ENCODE data around the gene MTA3.
A peak's percentile ranks its signal among the peaks of the same experiment; 100 is the strongest.
"Not testable (repeated sequence)": the region's sequence is repeated elsewhere in the genome, so short reads cannot be mapped to it uniquely, and the experiment has no call there.

Gene MTA3

DNA sequence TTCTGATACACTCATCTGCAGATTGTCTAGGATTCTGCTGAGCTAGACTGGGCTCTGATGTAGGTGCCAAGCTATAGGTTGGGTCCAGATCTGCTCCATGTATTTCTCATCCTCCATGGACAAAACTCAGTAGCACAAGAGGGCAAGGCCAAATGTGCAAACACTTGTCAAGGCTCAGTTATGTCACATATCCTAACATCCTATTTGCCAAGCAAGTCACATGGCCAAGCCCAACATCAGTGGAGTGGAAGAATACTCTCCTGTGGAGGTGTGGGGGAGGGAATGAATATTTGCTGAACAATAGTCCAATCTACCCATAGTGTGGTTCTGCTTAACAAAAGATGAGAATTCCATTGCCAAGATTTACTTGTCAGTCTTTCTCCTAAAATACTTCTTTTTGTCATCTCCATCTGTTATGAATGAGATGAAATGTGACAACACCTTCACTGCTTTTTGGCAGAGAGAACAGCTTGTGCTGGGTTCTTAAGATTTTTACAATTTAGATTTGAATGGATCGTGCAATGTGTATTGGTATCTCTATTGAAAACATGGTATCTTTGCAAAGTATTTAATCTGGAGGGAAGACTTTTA lies 105.7 kb downstream of the MTA3 start:
- peak; percentile 47 for DNase-seq

DNA sequence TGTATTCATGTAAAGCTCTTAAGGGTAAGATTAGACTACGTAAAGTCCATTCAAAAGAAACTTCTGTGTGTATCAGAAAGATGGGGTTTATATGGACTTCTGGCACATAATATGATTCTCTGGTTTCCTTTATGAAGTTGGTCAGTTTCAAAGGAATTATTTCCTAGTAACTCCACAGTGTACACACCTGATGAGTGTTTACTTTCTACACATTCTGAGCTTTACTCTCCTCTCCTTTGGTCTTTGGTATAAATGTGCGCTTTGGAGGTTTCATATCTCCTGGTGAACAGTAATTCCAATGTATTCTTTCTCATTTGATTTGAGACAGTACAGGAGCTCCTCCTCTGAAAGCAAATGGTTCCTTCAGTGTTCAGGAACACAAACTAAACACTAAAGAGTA lies 107.4 kb downstream of the MTA3 start:
- DNase-seq, result peak; percentile 46

- no peak for DNase-seq
Observed at GRCh38 chr2:42685303-42685702, 116.9 kb downstream of the MTA3 start.

- DNase-seq, result no peak
Observed at GRCh38 chr2:42693013-42693615, 124.7 kb downstream of the MTA3 start.

- DNase-seq, result no peak
Observed at GRCh38 chr2:42693688-42694479, 125.5 kb downstream of the MTA3 start.

DNA sequence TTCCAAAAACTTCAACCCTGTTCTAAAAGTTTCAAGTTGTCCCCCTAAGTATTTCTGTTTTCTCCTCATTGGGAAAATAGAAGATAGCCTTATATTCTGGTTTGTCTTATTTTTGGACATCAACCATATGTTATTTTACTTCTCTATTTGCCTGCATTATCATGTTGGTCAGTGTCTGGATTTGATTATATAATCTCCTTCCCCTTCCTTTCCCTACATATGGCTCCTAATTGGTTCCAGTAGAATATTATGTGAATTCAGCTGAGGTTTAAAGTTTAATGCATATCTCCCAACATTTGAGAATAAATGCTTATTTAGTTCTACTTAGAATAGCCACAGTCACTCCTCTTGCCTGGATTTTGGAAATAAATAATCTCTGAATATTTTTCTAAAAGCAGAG lies 128.6 kb downstream of the MTA3 start:
- no peak for DNase-seq

DNA sequence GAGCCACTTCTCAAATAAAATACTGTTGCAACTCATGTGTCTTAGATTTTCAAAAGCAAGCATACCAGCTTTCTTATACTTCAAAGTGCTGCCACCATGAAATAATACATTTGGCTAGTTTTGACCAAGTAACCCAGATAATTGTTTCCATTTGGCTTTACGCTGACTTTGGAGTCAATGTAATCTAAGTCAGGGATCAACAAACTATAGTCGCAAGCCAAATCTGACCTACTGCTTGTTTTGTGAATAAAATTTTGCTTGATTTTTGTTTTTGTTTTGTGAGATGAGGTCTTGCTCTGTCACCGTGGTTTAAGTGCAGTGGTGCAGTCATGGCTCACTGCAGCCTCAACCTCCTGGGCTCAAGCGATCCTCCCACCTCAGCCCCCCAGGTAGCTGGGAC lies 130.5 kb downstream of the MTA3 start:
- DNase-seq, result no peak

DNA sequence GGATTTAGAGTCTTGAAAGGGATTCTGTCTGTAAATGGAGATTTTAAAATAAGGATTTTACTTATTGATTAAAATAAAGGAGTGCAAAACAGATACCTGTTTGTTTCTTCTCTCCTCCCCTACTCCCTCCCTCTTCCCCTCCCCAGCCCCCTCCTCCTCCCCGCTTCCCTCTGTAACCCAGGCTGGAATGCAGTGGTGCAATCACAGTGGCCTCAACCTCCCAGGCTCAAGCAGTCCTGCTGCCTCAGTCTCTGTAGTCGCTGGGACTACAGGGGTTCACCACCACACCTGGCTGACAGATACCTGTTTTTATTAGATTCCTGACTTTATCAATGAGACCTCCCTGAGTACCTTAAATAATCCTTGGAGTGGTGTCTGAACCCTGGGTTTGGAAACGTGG lies 138.4 kb downstream of the MTA3 start:
- no peak for DNase-seq

DNA sequence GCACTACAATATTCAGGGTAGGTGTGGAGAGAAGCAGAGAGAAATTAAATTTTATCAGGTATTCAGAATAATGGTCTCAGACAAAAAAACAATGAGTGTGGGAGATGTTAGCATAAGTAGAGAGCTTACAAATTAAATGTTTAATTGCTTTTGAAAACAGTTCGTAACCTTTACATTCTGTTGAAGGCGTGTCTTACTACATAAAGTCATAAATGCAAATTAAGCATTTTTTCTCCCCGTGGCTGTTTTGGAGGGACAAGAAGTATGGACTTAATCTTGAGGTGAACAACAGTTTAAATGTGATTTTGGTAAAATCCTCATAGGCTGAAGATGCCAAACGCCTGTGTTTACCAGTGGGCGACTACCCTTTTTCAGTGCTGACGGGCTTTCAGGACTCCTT lies 139.7 kb downstream of the MTA3 start:
- no peak for DNase-seq

DNA sequence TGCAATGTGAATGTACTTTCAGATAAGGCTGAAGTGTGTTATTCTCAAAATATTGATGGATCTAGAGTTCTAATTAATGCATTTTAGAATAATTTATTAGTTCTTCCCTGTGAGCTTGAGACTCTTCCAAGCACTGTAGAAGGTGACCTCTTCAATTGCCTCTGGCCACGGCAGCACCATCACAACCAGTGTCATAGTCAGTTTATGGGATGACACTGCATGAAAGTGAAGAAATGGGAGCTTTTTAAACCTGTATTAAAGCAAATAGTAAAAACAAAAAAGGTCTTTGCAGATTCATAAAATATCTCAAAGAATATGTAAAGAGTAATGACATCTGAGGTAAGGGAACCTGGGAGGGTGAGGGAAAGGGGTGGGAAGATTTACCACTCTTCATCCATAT lies 143.5 kb downstream of the MTA3 start:
- no peak for DNase-seq

GRCh38 chr2:42712934-42713333 lies 144.5 kb downstream of the MTA3 start:
- DNase-seq, result no peak

DNA sequence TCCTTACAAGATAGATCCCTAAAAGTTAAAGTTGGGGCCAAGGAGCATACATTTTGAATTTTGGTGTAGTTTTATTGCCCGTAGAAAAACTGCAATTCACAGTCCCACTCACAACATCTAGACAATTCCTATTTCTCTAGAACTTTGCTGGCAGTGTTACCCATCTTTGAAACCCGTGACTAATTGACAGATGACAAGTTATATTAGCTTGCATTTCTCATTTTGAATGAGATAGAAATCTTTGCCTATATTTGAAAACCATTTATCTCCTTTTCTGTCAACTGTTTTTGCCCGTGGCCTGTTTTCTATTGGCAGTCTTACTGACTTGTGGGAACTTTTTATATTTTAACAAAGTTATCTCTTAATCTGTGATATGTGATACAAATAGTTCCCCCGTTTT lies 145.5 kb downstream of the MTA3 start:
- no peak for DNase-seq

DNA sequence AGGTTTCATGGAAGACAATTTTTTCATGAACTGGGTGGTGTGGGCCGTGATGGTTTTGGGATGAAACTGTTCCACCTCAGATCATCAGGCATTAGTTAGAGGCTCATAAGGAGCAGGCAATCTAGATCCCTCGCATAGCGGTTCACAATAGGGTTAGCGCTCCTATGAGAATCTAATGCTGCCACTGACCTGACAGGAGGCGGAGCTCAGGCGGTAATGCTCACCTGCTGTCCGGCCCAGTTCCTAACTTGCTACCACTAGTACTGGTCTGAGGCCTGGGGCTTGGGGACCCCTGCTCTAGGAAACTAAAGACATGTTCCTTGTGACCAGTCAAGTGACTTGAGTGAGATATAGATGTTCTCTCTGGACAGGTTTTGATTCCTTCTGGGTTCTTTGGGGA lies 146.3 kb downstream of the MTA3 start:
- DNase-seq, result no peak

DNA sequence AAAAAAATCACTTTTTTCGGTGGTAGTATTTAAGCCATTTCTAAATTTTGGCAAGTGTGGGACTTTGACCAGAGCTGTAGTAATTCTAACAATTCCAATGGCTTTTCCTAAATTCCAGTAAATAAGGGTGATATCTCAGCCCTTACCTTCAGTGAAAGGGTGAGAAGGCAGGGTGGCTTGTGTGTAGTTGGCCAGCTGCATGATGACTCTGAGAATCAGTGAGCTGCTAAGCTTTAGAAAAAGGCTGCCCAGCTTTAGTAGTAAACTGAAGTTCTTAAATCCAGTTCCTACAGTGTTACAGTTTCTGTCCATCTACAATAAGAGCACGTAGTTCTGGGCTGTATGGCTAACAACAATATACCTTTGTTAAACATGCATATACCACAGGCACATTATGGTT lies 153.5 kb downstream of the MTA3 start:
- DNase-seq, result no peak

- DNase-seq, result peak; percentile 60
Observed at GRCh38 chr2:42722320-42723190, 154.1 kb downstream of the MTA3 start.

DNA sequence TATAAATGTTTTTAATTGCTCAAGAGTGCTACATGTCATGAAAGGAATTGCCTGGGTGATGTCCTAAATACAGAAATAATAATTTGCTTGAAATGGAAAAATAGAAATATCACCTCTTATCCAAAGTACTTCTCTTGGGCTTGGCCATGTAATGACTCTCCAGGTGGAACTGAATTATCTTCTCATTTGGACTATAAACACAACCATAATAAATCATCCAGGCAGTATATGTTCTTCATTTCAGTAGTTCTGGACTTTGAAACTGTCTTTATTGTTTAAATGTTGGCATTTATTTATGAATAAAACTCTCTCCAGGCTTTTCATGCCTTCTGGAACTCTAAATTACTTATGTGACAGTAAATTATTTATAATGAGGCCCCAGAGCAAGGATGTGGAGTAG lies 155.0 kb downstream of the MTA3 start:
- DNase-seq, result no peak

DNA sequence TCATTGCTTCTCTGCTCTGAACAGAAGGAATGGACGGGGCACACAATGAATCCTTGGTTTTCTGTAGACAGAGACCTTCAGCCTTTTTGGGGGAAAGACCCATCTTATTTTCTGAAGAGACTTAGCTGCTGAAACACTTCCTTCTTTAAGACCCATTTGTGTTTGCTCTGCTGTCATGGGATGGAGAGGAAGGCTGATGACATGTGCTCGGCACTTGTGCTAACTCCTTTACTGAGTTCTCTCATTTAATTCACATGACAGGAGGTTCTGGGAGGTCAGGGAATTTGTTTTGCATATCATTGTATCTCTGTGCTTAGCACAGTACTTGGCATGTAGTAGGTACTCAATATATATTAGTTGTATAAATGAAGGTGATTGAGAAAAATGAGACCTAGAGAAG lies 156.5 kb downstream of the MTA3 start:
- no peak for DNase-seq

DNA sequence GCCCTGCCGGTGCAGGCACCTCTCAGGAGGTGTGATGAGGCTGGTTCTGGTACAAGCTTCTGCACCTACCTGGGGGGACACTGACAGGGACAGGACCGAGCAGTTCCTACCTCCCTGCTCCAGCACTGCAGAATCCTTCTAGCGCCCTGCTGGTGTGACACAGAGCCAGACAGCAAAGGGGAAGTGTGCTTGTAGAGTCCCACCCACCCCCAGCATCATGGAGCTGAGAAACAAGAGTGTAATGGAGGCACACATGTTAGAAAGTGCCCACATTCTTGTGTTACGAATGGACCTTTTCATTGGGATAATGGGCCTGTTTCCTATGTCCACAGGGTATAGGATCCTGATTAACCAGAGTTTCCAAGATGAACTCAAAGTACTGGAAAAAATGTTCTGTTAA lies 157.2 kb downstream of the MTA3 start:
- no peak for DNase-seq

- DNase-seq, result no peak
Observed at GRCh38 chr2:42726680-42727079, 158.2 kb downstream of the MTA3 start.

DNA sequence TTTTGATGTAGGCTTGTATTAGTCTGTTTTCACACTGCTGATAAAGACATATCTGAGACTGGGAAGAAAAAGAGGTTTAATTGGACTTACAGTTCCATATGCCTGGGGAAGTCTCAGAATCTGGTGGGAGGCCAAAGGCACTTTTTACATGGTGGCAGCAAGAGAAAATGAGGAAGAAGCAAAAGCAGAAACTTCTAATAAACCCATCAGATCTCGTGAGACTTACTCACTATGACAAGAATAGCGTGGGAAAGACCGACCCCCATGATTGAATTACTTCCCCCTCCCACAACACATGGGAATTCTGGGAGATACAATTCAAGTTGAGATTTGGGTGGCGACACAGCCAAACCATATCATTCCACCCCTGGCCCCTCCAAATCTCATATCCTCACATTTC lies 162.9 kb downstream of the MTA3 start:
- not testable (repeated sequence) for DNase-seq

DNA sequence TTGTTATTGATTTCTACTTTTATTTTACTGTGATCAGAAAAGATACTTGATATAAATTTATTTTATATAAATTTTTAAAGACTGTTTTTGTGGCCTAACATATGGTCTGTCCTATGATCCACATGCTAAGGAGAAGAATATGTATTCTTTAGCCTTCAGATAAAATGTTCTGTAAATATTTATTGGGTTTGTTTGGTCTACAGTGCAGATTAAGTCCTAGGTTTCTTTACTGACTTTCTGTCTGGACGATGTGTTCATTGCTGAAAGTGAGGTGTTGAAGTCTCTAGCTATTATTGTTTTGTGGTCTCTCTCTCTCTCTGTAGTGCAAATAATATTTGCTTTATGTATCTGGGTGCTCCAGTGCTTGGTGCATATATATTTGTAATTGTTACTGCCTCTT lies 165.4 kb downstream of the MTA3 start:
- DNase-seq, result no peak

DNA sequence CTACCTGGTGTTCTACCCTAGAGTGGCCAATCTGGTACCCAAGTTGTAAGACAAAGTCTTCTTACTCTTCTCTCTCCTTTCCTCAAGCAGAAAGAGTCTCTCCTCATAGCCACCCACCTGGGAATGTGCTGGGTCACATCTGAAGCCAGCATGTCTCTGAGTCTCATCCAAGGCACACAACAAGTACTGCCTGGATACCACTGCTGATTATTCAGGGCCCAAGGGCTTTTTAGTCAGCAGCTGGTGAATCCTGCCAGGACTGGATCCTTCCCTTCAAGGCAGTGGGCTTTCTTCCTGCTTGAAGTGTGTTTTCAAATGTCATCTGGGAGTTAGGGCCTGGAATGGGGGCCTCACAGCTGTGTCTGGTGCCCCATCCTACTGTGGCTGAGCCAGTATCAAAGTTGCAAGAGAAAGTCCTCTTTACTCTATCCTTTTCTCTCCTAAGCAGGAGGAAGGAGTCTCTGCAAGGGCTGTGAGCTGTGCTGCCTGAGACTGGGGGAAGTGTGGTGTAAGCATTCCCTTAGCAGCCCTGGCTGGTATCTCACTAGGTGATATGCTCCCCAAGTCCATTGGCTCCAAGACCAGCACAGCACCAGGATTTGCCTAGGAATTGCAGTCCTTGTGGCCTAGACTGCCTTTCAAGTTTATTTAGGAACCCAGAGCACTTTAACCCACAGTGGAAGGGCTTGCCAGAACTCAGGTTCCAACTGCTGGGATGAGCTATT lies 168.3 kb downstream of the MTA3 start:
- no peak for DNase-seq

- DNase-seq, result no peak
Observed at GRCh38 chr2:42741140-42741539, 172.7 kb downstream of the MTA3 start.
